ENCODE measurements around the gene RENBP. TPM values are rescaled to one million over a fixed set of nuclear protein-coding genes. Genes with fewer than 3 reads are reported as not detected.
A peak's percentile ranks its signal among the peaks of the same experiment; 100 is the strongest.

RENBP gene
- total RNA-seq, 1 experiment from 2014 or later = 0.23 TPM

DNA sequence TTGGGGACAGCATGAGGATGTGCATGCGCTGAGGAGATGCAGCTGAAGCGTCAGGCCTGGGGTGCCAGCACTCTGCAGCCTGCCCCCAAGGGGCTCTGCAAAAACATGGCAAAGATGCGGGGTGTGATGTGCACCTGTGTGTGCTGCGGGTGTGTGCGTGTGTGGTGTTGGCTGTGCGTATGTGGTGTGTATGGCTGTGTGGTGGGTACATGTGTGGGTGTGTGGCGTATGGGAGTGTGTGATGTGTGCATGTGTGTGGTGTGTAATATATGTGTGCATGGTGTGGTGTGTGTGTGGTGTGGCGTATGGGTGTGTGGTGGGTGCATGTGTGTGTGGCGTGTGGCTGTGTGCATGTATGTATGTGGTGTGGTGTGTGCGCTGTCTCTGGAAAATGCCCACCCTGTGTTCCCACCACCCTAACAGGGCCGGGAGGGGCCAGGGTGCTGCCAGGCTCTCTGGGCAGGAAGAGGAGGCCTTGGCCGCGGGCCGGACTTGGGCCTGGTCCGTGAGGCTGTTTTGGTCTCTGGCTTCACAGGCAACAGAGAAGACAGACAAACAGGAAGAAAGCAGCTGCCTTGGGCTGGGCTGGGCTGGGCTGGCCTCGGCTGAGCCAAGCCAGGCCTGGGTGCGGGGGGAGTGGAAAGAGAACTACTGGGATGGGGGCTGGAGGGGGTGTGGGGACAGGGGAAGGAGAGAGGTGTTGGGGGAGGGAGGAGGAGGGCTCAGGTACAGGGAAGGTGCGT, 41.0 kb downstream of the RENBP start:
- Mint-ChIP-seq H3K4me1 (ENCODE audit: insufficient read depth, unreplicated experiment) (peaks cover 12% of the 10 kb centered on the region), H3K9me3 (ENCODE audit: unreplicated experiment) (no peaks in the 10 kb centered on the region), H3K27ac (ENCODE audit: low read depth, unreplicated experiment) (no peak overlapping the region), H3K4me3 (ENCODE audit: unreplicated experiment) (no peak overlapping the region), H3K27me3 (ENCODE audit: insufficient read depth, unreplicated experiment) (peaks cover 49% of the 10 kb centered on the region), H3K36me3 (ENCODE audit: insufficient read depth, unreplicated experiment) (no peaks in the 10 kb centered on the region)
- POLR2A ChIA-PET = no interaction called here
- DNase-seq (ENCODE audit: unreplicated experiment) = no peak
- intact Hi-C loops (cut with micrococcal nuclease) = no loop called here
- BruUV-seq (replicated peaks) = no TSS peak
- CTCF ChIA-PET = no interaction called here
- TF ChIP-seq, protein P1, sequence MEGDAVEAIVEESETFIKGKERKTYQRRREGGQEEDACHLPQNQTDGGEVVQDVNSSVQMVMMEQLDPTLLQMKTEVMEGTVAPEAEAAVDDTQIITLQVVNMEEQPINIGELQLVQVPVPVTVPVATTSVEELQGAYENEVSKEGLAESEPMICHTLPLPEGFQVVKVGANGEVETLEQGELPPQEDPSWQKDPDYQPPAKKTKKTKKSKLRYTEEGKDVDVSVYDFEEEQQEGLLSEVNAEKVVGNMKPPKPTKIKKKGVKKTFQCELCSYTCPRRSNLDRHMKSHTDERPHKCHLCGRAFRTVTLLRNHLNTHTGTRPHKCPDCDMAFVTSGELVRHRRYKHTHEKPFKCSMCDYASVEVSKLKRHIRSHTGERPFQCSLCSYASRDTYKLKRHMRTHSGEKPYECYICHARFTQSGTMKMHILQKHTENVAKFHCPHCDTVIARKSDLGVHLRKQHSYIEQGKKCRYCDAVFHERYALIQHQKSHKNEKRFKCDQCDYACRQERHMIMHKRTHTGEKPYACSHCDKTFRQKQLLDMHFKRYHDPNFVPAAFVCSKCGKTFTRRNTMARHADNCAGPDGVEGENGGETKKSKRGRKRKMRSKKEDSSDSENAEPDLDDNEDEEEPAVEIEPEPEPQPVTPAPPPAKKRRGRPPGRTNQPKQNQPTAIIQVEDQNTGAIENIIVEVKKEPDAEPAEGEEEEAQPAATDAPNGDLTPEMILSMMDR (IDR thresholded peaks at IDR 0.05; ENCODE audit: unreplicated experiment) = no peak

GRCh38 chrX:153902385-153902784, 42.1 kb downstream of the RENBP start:
- POLR2A ChIA-PET = no interaction called here
- TF ChIP-seq, protein P1 (IDR thresholded peaks at IDR 0.05; ENCODE audit: unreplicated experiment) = no peak
- Mint-ChIP-seq H3K4me3 (ENCODE audit: unreplicated experiment) (no peak overlapping the region), H3K27ac (ENCODE audit: low read depth, unreplicated experiment) (no peak overlapping the region), H3K9me3 (ENCODE audit: unreplicated experiment) (no peaks in the 10 kb centered on the region), H3K4me1 (ENCODE audit: insufficient read depth, unreplicated experiment) (peaks cover 12% of the 10 kb centered on the region), H3K36me3 (ENCODE audit: insufficient read depth, unreplicated experiment) (no peaks in the 10 kb centered on the region), H3K27me3 (ENCODE audit: insufficient read depth, unreplicated experiment) (peaks cover 58% of the 10 kb centered on the region)
- BruUV-seq (replicated peaks) = no TSS peak
- DNase-seq (ENCODE audit: unreplicated experiment) = peak; percentile 41
- CTCF ChIA-PET = interaction anchor here (0.7 kb wide), 1 partner anchor 29 kb away, joined by 3 read pairs; no protein-coding TSS in a partner anchor
- intact Hi-C loops (cut with micrococcal nuclease) = no loop called here

GRCh38 chrX:153901753-153902140, 42.7 kb downstream of the RENBP start:
- no peaks in the 10 kb centered on the region for H3K9me3 Mint-ChIP-seq (ENCODE audit: unreplicated experiment)
- H3K4me3 Mint-ChIP-seq (ENCODE audit: unreplicated experiment) = peak overlapping the region; percentile 19
- H3K4me1 Mint-ChIP-seq (ENCODE audit: insufficient read depth, unreplicated experiment) = peaks cover 12% of the 10 kb centered on the region
- DNase-seq (ENCODE audit: unreplicated experiment) = no peak
- BruUV-seq (replicated peaks) = no TSS peak
- TF ChIP-seq, protein P1 (IDR thresholded peaks at IDR 0.05; ENCODE audit: unreplicated experiment) = no peak
- H3K36me3 Mint-ChIP-seq (ENCODE audit: insufficient read depth, unreplicated experiment) = no peaks in the 10 kb centered on the region
- peaks cover 58% of the 10 kb centered on the region for H3K27me3 Mint-ChIP-seq (ENCODE audit: insufficient read depth, unreplicated experiment)
- intact Hi-C loops (cut with micrococcal nuclease) = loop anchor here (1.0 kb wide), 1 partner anchor 46 kb away; no protein-coding TSS in a partner anchor
- ChIA-PET CTCF (no interaction called here), POLR2A (no interaction called here)
- no peak overlapping the region for H3K27ac Mint-ChIP-seq (ENCODE audit: low read depth, unreplicated experiment)

DNA sequence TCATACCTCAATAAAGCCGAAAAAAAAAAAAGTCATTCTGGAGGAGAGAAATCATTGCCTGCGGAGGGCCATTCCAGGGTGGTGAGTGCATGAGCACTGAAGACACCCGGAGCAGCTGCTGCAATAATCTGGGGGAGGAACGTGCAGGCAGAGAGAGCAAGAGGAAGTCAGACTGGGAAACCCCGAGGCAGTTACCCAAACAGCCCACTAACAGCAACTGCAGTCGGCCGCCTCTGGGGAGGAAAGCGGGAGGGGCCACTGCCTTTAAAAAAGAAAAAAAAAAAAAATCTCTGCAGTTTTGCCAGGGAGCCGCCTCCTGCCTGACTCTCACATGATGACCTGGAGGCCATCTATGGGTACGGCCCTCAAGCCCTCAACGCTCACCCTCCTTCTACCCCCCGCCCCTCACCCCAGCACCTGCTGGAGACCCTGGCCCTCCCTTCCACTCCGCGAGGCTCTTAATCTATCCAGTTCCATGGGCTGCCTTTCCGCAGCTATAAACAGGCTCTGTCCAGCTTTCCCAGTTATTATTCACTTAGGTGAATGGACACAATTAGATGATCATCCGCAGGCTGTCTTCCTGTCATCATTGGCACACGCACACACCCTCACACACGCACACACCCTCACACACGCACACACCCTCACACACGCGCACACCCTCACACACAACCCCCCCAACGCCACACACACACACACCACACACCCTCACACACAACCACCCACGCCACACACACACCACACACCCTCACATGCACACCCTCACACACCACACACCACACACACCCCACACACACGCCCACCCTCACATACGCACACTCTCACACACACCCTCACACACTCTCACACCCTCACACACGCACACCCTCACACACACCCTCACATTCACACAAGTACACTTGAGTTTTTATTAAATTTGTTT, 43.4 kb downstream of the RENBP start:
- peaks cover 58% of the 10 kb centered on the region for H3K27me3 Mint-ChIP-seq (ENCODE audit: insufficient read depth, unreplicated experiment)
- H3K36me3 Mint-ChIP-seq (ENCODE audit: insufficient read depth, unreplicated experiment) = no peaks in the 10 kb centered on the region
- H3K9me3 Mint-ChIP-seq (ENCODE audit: unreplicated experiment) = no peaks in the 10 kb centered on the region
- intact Hi-C loops (cut with micrococcal nuclease) = loop anchor here (1.0 kb wide), 1 partner anchor 46 kb away; no protein-coding TSS in a partner anchor
- H3K27ac Mint-ChIP-seq (ENCODE audit: low read depth, unreplicated experiment) = peak overlapping the region; percentile 12
- ChIA-PET POLR2A (interaction anchor here (0.6 to 1.0 kb wide), 4 partner anchors 24 to 107 kb away, joined by 3 to 4 read pairs (median 3); partner anchors contain the start of genes IDH3G and SSR4), CTCF (no interaction called here)
- TF ChIP-seq, protein P1 (IDR thresholded peaks at IDR 0.05; ENCODE audit: unreplicated experiment) = no peak
- peak overlapping the region; percentile 35 for H3K4me3 Mint-ChIP-seq (ENCODE audit: unreplicated experiment)
- peak; percentile 76 for DNase-seq (ENCODE audit: unreplicated experiment)
- no TSS peak for BruUV-seq (replicated peaks)
- peaks cover 12% of the 10 kb centered on the region for H3K4me1 Mint-ChIP-seq (ENCODE audit: insufficient read depth, unreplicated experiment)
